Measurements from ENCODE around the gene IDUA.
"Not testable (repeated sequence)": the region's sequence is repeated elsewhere in the genome, so short reads cannot be mapped to it uniquely, and the experiment has no call there.

The IDUA gene

GRCh38 chr4:1046581-1047011, 59.8 kb downstream of the IDUA start:
- not testable (repeated sequence) for DNase-seq (ENCODE audit: low spot score)

DNA sequence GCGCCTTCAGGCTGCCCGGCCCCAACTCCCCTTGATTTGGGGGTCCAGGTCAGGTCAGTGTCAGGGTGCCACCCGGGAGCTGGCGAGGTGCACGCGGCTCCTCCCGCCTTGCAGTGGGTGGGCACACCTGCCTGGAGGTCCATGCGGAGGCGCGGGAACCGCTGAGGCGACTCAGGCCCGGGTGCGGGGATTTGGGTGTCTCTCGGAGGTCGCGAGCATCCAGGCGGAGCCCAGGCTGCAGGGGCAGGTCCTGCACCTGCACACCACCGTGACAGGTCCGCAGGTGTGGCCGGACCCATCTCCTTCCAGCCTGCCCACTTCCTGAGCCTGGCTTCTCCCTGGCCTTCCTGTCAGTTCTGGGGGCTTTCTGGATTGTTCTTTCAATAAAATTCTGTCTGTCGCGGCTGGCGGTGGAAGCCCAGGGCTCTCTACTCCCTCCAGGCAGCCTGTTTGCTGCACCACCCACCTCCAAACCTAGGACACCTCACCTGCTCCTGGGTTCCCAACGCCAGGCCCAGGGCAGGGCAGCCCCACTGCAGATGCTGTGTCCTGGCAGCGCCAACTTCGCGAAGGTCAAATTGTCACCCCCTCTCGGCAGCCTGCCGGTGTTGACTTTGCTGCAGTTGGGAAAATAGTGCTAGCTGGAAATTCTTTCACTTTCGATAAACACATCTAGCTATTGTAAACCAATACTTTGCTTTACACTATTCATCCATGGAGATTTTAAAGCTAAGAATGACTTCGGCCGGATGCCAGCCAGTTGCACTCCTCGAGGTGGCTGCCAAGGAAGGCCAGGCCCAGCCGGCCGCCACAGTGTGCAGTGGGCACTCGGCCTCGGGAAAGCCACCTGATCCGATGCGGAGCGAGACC, 60.5 kb downstream of the IDUA start:
- DNase-seq (ENCODE audit: low spot score): no peak

GRCh38 chr4:1047976-1048772, 61.3 kb downstream of the IDUA start:
- DNase-seq (ENCODE audit: low spot score): no peak

DNA sequence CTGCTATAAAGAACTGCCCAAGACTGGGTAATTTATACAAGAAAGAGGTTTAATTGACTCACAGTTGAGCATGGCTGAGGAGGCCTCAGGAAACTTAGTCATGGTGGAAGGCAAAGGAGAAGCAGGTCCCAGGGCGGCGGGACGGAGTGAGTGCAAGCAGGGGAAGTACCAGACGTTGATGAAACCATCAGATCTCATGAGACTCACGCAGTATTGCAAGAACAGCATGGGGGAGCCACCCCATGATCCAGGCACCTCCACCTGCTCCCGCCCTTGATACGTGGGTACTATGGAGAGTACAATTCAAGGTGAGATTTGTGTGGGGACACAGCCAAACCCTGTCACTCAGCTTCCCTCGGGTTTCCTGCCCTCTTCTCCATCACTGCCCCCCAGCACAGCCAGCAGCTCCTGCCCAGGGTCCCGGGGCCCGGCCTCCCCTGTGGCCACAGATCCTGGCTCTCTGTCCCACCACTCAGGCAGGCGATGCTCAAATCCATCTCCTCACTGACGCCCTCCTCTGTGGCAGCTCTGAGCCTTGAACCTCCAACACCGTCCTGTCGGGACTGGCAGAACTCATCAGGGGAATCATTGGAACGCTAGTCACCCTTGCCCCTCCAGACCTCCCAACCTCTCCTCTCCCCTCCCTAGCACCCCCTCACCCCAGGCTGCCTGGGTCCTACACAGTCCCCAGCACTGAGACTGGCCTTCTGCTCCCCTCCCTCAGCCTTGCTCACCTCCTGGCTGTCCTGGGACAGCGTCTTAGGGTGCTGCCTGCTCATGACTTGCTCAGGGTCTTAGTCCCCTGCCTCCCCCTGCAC, 62.1 kb downstream of the IDUA start:
- no peak for DNase-seq (ENCODE audit: low spot score)

DNA sequence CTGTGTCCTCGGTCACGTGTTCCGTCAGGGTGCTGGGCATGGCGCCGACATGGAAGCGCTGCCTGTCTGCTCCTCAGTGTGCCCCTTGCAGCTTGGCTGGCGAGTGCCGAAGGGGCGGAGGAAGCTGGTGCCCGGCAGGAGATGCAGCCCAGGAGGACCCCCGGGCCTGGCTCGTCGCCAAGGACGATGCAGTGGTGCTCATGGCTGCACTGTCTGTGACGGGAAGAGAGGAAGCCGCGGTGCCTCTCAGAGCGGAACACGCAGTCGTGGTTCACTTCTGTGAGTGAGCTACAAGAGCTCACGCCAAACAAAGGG, 62.7 kb downstream of the IDUA start:
- no peak for DNase-seq (ENCODE audit: low spot score)

GRCh38 chr4:1050486-1051213, 63.8 kb downstream of the IDUA start:
- no peak for DNase-seq (ENCODE audit: low spot score)

GRCh38 chr4:1051472-1051871, 64.6 kb downstream of the IDUA start:
- no peak for DNase-seq (ENCODE audit: low spot score)

DNA sequence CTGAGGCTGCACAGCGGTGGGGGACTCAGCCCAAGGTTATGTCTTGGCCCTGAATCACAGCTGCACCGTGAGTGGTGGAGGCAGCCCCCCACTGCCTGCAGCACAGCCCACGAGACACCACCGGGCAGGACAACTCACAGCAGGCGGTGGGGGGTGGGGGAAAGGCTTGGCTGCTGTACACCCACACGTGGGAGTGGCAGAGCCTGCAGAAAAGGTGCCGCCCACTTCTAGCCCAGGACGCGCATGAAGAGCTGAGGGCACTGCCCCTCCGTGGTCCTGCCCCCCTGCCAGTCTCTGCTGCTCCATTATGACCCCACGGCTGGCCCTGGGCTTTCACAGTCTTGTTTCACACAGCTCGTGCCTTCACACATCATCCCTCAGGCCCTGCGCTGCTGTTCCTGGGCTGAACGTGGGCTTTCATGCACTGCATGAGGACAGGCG, 65.4 kb downstream of the IDUA start:
- no peak for DNase-seq (ENCODE audit: low spot score)

- no peak for DNase-seq (ENCODE audit: low spot score)
These were observed 66.3 kb downstream of the IDUA start for GRCh38 chr4:1053080-1053661.

DNA sequence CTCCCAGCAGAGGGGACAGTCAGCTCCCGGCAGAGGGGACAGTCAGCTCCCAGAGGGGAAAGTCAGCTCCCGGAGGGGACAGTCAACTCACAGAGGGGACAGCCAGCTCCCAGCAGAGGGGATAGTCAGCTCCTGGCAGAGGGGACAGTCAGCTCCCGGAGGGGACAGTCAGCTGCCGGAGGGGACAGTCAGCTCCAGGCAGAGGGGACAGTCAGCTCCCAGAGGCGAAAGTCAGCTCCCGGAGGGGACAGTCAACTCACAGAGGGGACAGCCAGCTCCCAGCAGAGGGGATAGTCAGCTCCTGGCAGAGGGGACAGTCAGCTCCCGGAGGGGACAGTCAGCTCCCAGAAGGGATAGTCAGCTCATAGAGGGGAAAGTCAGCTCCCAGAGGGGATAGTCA, 67.0 kb downstream of the IDUA start:
- DNase-seq (ENCODE audit: low spot score): not testable (repeated sequence)
